Keratinocyte (primary cell): ENCODE measurements around the gene SSH2.

Experiments
- CTCF ChIP-seq, 3 experiments: IDR thresholded peaks in 1 of 3; conservative IDR thresholded peaks in 1 of 3; optimal IDR thresholded peaks in 1 of 3; 2 replicates in 2 of 3; 3 replicates in 1 of 3; pipeline versions ENCODE3 to v1.5.1; 2011; ENCODE audit warnings: low read length in 3 of 3, mild to moderate bottlenecking in 3 of 3, moderate library complexity in 2 of 3, control low read depth in 1 of 3, inconsistent platforms in 1 of 3; ENCODE audit not compliant: insufficient read depth in 2 of 3; ENCODE audit errors: extremely low read depth in 1 of 3
- EZH2 ChIP-seq: IDR thresholded peaks from one replicate; pipeline ENCODE4 v1.6.1; 2012; ENCODE audit warnings: inconsistent platforms, mild to moderate bottlenecking, low read length, moderate library complexity

GRCh38 chr17:29617481-29618271 is 312.4 kb downstream of the SSH2 start:
- no peak for TF ChIP-seq EZH2
- TF ChIP-seq CTCF (optimal IDR thresholded peaks at IDR 0.05 in 1 of 3, IDR thresholded peaks at IDR 0.05 in 1 of 3, conservative IDR thresholded peaks at IDR 0.05 in 1 of 3; ENCODE audit: extremely low read depth in 1 of 3, insufficient read depth in 2 of 3, low read length in 3 of 3): peak; percentile 58 to 97 (median 91)
